PC-3 (cell line): ENCODE results near the gene UCN2. TPM values are rescaled to one million over a fixed set of nuclear protein-coding genes. Genes with fewer than 3 reads are reported as not detected.

Experiments
- ATAC-seq: fragments of 200-7000 bp; cut with Tn5 transposase; 2 replicates; pipeline ENCODE4 v1.9.1; 2020; ENCODE audit warnings: mild to moderate bottlenecking, moderate library complexity
- BruUV-seq: library from RNA; stranded (reverse); fragments of 400-500 nt; replicated peaks from 2 replicates; lab custom pipeline; 2021; lab: Mats Ljungman, UMichigan
- CTCF ChIA-PET: fragments of 300-600 bp; sonication (Branson Sonifier 250); formaldehyde crosslinking; loops from one replicate; lab custom pipeline; 2022; ENCODE audit warnings: antibody characterized with exemption; lab: Charles Lee
- POLR2A ChIA-PET: fragments of 300-600 bp; sonication (Branson Sonifier 250); formaldehyde crosslinking; loops from one replicate; lab custom pipeline; 2022; ENCODE audit warnings: antibody characterized with exemption; ENCODE audit not compliant: unreplicated experiment; lab: Charles Lee
- DNase-seq: peaks from one replicate; pipeline ENCODE4 v3.0.0-alpha.2; 2015
- H2AFZ ChIP-seq: fragments of 300-600 bp; sonication (generic); 2 replicates; pipeline ENCODE4 v1.6.0; 2016; ENCODE audit warnings: antibody characterized with exemption, low read length
- H3F3A ChIP-seq: fragments of 300-600 bp; sonication (generic); one replicate; pipeline ENCODE4 v1.6.0; 2017; ENCODE audit warnings: antibody characterized with exemption, low read length, control low read depth, mild to moderate bottlenecking; ENCODE audit not compliant: unreplicated experiment
- H3K27ac ChIP-seq: fragments of 300-600 bp; sonication (generic); 2 replicates; pipeline ENCODE4 v1.5.1; 2016; ENCODE audit warnings: mild to moderate bottlenecking, low read length
- H3K27me3 ChIP-seq: fragments of 300-600 bp; sonication (generic); 2 replicates; pipeline ENCODE4 v1.6.1; 2016; ENCODE audit warnings: low read length, mixed read lengths
- H3K36me3 ChIP-seq: fragments of 300-600 bp; sonication (generic); 2 replicates; pipeline ENCODE4 v1.6.1; 2016; ENCODE audit warnings: low read depth, mixed run types, low read length, mixed read lengths
- H3K4me1 ChIP-seq: fragments of 300-600 bp; sonication (generic); 2 replicates; pipeline ENCODE4 v1.5.1; 2016; ENCODE audit warnings: low read length; ENCODE audit not compliant: insufficient read depth
- H3K4me2 ChIP-seq: fragments of 300-600 bp; sonication (generic); 2 replicates; pipeline ENCODE4 v1.6.0; 2016; ENCODE audit warnings: low read length
- H3K4me3 ChIP-seq: fragments of 300-600 bp; sonication (generic); 2 replicates; pipeline ENCODE4 v1.5.1; 2016; ENCODE audit warnings: mild to moderate bottlenecking, low read length, mixed read lengths
- H3K79me2 ChIP-seq: fragments of 300-600 bp; sonication (generic); 2 replicates; pipeline ENCODE4 v1.6.1; 2017; ENCODE audit warnings: low read length, mixed read lengths
- H3K9ac ChIP-seq: fragments of 300-600 bp; sonication (generic); 2 replicates; pipeline ENCODE4 v1.6.0; 2016; ENCODE audit warnings: mild to moderate bottlenecking, low read length
- H3K9me2 ChIP-seq: fragments of 300-600 bp; sonication (generic); replicated peaks from 2 replicates; pipeline ENCODE4 v1.6.1; 2016; ENCODE audit warnings: mixed run types, low read length, mixed read lengths
- H3K9me3 ChIP-seq: fragments of 300-600 bp; sonication (generic); 2 replicates; pipeline ENCODE4 v1.6.1; 2016; ENCODE audit warnings: low read length, mixed read lengths
- H4K20me1 ChIP-seq: fragments of 300-600 bp; sonication (generic); 2 replicates; pipeline ENCODE4 v1.6.1; 2016; ENCODE audit warnings: low read length, mixed read lengths
- EZH2 ChIP-seq: fragments of 300-600 bp; sonication (generic); IDR thresholded peaks from one replicate; pipeline ENCODE4 v1.6.1; 2017; ENCODE audit warnings: antibody characterized with exemption, mild to moderate bottlenecking, low read length; ENCODE audit not compliant: unreplicated experiment
- EZH2phosphoT487 ChIP-seq: fragments of 300-600 bp; sonication (generic); IDR thresholded peaks from 2 replicates; pipeline ENCODE4 v1.6.1; 2018; ENCODE audit warnings: mild to moderate bottlenecking, antibody characterized with exemption, low read length, borderline replicate concordance
- intact Hi-C: fragments of 100-400 bp; cut with micrococcal nuclease; formaldehyde crosslinking; loops from 2 replicates; pipeline ENCODE4 v1.9.0; 2023
- total RNA-seq: library from RNA; depleted of rRNA; stranded (reverse); fragments of >200 nt; gene quantifications from 2 replicates; pipeline ENCODE4 v1.2.3, GENCODE V29; 2014
- TF ChIP-seq, protein P1 (sequence below): fragments of 300-600 bp; sonication (generic); conservative IDR thresholded peaks from 2 replicates; pipeline ENCODE4 v1.5.1; 2017; ENCODE audit warnings: antibody characterized with exemption, low read depth, mild to moderate bottlenecking, low read length

The UCN2 gene
- total RNA-seq, 1 experiment from 2014 or later: 0.91 TPM

DNA sequence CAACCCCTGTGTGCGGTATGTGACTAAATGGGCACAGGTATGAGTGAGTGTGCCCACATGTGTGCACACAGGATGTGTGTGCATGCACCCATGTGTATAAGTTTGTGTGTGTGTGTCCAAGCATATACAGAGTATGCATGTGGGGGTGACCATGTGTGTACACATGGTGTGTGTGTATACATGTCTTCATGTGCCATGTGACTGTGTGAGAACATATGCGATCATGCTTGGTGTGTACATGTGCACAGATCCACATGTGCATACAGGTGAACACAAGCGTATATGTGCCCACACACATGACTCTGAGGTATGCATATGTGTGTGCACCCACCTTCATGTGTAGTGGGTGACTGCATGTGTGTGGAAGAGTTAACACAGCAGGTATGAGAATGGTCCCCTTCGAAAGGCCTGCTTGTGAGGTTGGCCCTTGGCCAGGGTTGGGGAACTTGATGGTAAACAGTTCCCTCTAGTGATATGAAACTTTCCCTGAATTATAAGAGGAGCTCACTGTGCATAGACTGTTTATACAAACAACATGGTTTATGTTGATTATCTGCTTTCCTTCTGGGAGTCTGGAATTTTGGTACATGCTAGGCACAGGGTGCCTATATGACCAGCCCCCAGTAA lies 17.3 kb downstream of the UCN2 start:
- TF ChIP-seq EZH2phosphoT487 (no peak), EZH2 (no peak)
- TF ChIP-seq, protein P1, sequence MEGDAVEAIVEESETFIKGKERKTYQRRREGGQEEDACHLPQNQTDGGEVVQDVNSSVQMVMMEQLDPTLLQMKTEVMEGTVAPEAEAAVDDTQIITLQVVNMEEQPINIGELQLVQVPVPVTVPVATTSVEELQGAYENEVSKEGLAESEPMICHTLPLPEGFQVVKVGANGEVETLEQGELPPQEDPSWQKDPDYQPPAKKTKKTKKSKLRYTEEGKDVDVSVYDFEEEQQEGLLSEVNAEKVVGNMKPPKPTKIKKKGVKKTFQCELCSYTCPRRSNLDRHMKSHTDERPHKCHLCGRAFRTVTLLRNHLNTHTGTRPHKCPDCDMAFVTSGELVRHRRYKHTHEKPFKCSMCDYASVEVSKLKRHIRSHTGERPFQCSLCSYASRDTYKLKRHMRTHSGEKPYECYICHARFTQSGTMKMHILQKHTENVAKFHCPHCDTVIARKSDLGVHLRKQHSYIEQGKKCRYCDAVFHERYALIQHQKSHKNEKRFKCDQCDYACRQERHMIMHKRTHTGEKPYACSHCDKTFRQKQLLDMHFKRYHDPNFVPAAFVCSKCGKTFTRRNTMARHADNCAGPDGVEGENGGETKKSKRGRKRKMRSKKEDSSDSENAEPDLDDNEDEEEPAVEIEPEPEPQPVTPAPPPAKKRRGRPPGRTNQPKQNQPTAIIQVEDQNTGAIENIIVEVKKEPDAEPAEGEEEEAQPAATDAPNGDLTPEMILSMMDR: no peak
- H3K36me3 ChIP-seq: peaks cover 29% of the 10 kb centered on the region
- H3K9ac ChIP-seq: no peak overlapping the region
- H3K9me3 ChIP-seq: no peaks in the 10 kb centered on the region
- no peak overlapping the region for H3K4me3 ChIP-seq
- H3K27ac ChIP-seq: no peak overlapping the region
- ChIA-PET CTCF (no interaction called here), POLR2A (no interaction called here)
- H3K79me2 ChIP-seq: no peaks in the 10 kb centered on the region; the same call in 1 of the 2 replicates
- H3K27me3 ChIP-seq: no peaks in the 10 kb centered on the region
- no peaks in the 10 kb centered on the region for H4K20me1 ChIP-seq
- no peaks in the 10 kb centered on the region for H3F3A ChIP-seq
- BruUV-seq: no TSS peak
- H3K4me1 ChIP-seq: no peaks in the 10 kb centered on the region
- H3K9me2 ChIP-seq: no peaks in the 10 kb centered on the region
- no peak overlapping the region for H3K4me2 ChIP-seq
- intact Hi-C loops: no loop called here
- H2AFZ ChIP-seq: no peak overlapping the region
- DNase-seq (no peak), ATAC-seq (no peak)

DNA sequence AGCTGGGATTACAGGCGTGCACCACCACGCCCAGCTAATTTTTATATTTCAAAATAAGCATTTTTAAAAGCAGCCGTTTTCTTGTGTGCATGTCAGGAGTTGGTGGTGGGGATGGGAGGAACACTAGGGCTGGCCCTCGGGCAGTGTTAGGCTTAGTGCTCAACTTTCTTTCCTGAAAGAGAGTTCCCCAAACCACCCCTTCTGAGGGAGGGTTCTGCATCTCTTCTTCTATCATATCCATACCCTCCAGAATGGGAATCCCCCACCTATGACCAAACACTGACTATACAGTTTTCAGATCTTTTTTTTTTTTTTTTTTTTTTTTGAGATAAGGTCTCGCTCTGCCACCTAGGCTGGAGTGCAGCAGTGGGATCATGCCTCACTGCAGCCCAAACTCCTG lies 19.4 kb downstream of the UCN2 start:
- no TSS peak for BruUV-seq
- H3K27ac ChIP-seq: no peak overlapping the region
- no peak overlapping the region for H3K4me3 ChIP-seq
- H3K4me1 ChIP-seq: no peaks in the 10 kb centered on the region
- no peaks in the 10 kb centered on the region for H4K20me1 ChIP-seq
- TF ChIP-seq, protein P1: no peak
- TF ChIP-seq EZH2phosphoT487 (no peak), EZH2 (no peak)
- H3K9me3 ChIP-seq: no peaks in the 10 kb centered on the region
- no peak overlapping the region for H3K9ac ChIP-seq
- no peak for ATAC-seq
- H3K36me3 ChIP-seq: peaks cover 31% of the 10 kb centered on the region
- no peak overlapping the region for H2AFZ ChIP-seq
- H3K79me2 ChIP-seq: no peaks in the 10 kb centered on the region
- no peaks in the 10 kb centered on the region for H3K9me2 ChIP-seq
- H3K27me3 ChIP-seq: no peaks in the 10 kb centered on the region
- CTCF ChIA-PET: interaction anchor here (0.6 kb wide), 1 partner anchor 104 kb away, joined by 3 read pairs; the partner anchor contains the start of gene CCDC51
- no peak for DNase-seq
- intact Hi-C loops: no loop called here
- POLR2A ChIA-PET: no interaction called here
- no peak overlapping the region for H3K4me2 ChIP-seq
- H3F3A ChIP-seq: no peaks in the 10 kb centered on the region

DNA sequence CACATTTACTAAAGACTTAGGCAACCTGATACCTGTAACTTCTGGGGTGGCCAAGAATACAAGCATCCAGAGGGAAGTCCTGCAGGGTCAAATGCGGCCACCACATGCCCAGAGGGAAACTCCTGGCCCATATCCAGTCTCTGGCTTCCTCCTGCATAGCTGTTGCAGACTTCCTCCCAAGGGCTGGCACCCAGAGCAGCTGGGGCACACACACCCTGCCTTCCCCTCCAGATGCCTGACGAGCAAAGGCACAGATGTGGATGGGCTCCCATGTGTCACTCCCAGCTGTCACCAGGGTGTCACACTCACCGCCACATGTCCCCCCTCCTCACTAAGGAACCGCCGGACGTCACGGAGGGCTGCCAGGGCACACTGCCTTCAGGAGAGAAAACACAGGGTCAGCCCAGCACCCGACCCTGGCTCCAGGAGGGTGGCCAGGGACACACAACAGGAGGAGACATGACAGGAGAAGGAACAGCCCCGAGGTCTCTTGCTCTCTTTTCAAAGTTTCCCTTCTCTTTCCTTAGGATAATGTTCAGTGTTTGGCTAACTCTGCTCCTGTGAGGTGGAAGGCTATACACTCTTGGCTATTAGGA lies 20.2 kb downstream of the UCN2 start:
- Histone ChIP-seq H3K9ac (no peak overlapping the region), H3K27ac (no peak overlapping the region)
- TF ChIP-seq, protein P1: no peak
- TF ChIP-seq EZH2 (no peak), EZH2phosphoT487 (no peak)

More for the DNA sequence above, 20.2 kb downstream of the UCN2 start:
- ChIA-PET CTCF (no interaction called here), POLR2A (no interaction called here)
- intact Hi-C loops: no loop called here
- Histone ChIP-seq H3K79me2 (no peaks in the 10 kb centered on the region), H3K9me2 (no peaks in the 10 kb centered on the region), H3K9me3 (no peaks in the 10 kb centered on the region), H2AFZ (no peak overlapping the region), H3K4me2 (no peak overlapping the region), H3K27me3 (no peaks in the 10 kb centered on the region), H3F3A (no peaks in the 10 kb centered on the region), H3K36me3 (peaks cover 38% of the 10 kb centered on the region), H3K4me3 (no peak overlapping the region), H3K4me1 (no peaks in the 10 kb centered on the region), H4K20me1 (no peaks in the 10 kb centered on the region)
- BruUV-seq: no TSS peak
- ATAC-seq (peak; percentile 31), DNase-seq (no peak)
